ENCODE results near the gene HS6ST3. TPM values are rescaled to one million over a fixed set of nuclear protein-coding genes. Genes with fewer than 3 reads are reported as not detected.

HS6ST3 gene
- total RNA-seq, 1 experiment from 2014 or later, result 1.2 TPM

GRCh38 chr13:96072392-96072791, 17.5 kb upstream of the HS6ST3 start (continued):
- TF ChIP-seq ZNF425 (CRISPR knock-in tag; conservative IDR thresholded peaks at IDR 0.05) (no peak), IRF2 (CRISPR knock-in tag; IDR thresholded peaks at IDR 0.05; ENCODE audit: borderline replicate concordance, low read depth) (no peak), JAZF1 (CRISPR knock-in tag; IDR thresholded peaks at IDR 0.05) (no peak), NFE2L1 (CRISPR knock-in tag; IDR thresholded peaks at IDR 0.05) (no peak)

- ATAC-seq (no peak), DNase-seq (ENCODE audit: low spot score) (no peak)
- TF ChIP-seq JUN (CRISPR knock-in tag; IDR thresholded peaks at IDR 0.05) (no peak), FOXJ3 (CRISPR knock-in tag; IDR thresholded peaks at IDR 0.05; ENCODE audit: borderline replicate concordance) (no peak), CTCF (IDR thresholded peaks at IDR 0.05) (peak; percentile 39), ARID4B (CRISPR knock-in tag; IDR thresholded peaks at IDR 0.05; ENCODE audit: borderline replicate concordance) (no peak)
- H3K4me1 Mint-ChIP-seq, result peaks cover 12% of the 10 kb centered on the region
- no peaks in the 10 kb centered on the region for H3K36me3 Mint-ChIP-seq
- H3K4me3 Mint-ChIP-seq, result no peak overlapping the region
- H3K9me3 Mint-ChIP-seq, result no peaks in the 10 kb centered on the region
- ChIA-PET POLR2A (no interaction called here), CTCF (interaction anchor here (1.7 kb wide), 1 partner anchor 56 kb away, joined by 5 read pairs; no protein-coding TSS in a partner anchor)
- H3K27me3 Mint-ChIP-seq (ENCODE audit: low read depth), result no peaks in the 10 kb centered on the region
- H3K27ac Mint-ChIP-seq, result no peak overlapping the region
Measured at GRCh38 chr13:96075953-96076543, 13.9 kb upstream of the HS6ST3 start.

GRCh38 chr13:96080676-96081075, 9.2 kb upstream of the HS6ST3 start:
- ATAC-seq (no peak), DNase-seq (ENCODE audit: low spot score) (no peak)
- CTCF ChIA-PET, result interaction anchor here (0.7 to 2.7 kb wide), 3 partner anchors 8 to 61 kb away, joined by 3 to 12 read pairs (median 4); no protein-coding TSS in a partner anchor
- H3K27ac Mint-ChIP-seq, result no peak overlapping the region
- POLR2A ChIA-PET, result interaction anchor here (0.6 kb wide), 1 partner anchor 395 kb away, joined by 4 read pairs; no protein-coding TSS in a partner anchor
- H3K27me3 Mint-ChIP-seq (ENCODE audit: low read depth), result no peaks in the 10 kb centered on the region
- H3K4me1 Mint-ChIP-seq, result peaks cover 15% of the 10 kb centered on the region
- no peaks in the 10 kb centered on the region for H3K9me3 Mint-ChIP-seq
- H3K36me3 Mint-ChIP-seq, result no peaks in the 10 kb centered on the region
- no peak overlapping the region for H3K4me3 Mint-ChIP-seq
- TF ChIP-seq ETV6 (CRISPR knock-in tag; IDR thresholded peaks at IDR 0.05) (no peak), ZNF671 (CRISPR knock-in tag; IDR thresholded peaks at IDR 0.05) (no peak), ZNF219 (CRISPR knock-in tag; IDR thresholded peaks at IDR 0.05; ENCODE audit: borderline replicate concordance) (no peak), GABPB1 (CRISPR knock-in tag; IDR thresholded peaks at IDR 0.05) (no peak), HMGXB4 (CRISPR knock-in tag; IDR thresholded peaks at IDR 0.05) (no peak), ELF4 (CRISPR knock-in tag; IDR thresholded peaks at IDR 0.05; ENCODE audit: low read depth) (no peak), TEAD1 (CRISPR knock-in tag; IDR thresholded peaks at IDR 0.05) (no peak), PRRX2 (CRISPR knock-in tag; IDR thresholded peaks at IDR 0.05) (no peak), SMAD3 (CRISPR knock-in tag; IDR thresholded peaks at IDR 0.05; ENCODE audit: borderline replicate concordance) (no peak), STAT6 (CRISPR knock-in tag; conservative IDR thresholded peaks at IDR 0.05; ENCODE audit: low read depth) (no peak), SP1 (CRISPR knock-in tag; conservative IDR thresholded peaks at IDR 0.05) (no peak), USF2 (CRISPR knock-in tag; IDR thresholded peaks at IDR 0.05) (no peak)

All from WTC11 (cell line).